Measurements from ENCODE around the gene NSUN3. TPM values are rescaled to one million over a fixed set of nuclear protein-coding genes. Genes with fewer than 3 reads are reported as not detected.
A peak's percentile ranks its signal among the peaks of the same experiment; 100 is the strongest.

NSUN3 gene
- total RNA-seq, 1 experiment from 2014 or later = 14.4 TPM

GRCh38 chr3:94114666-94115065 is 51.8 kb downstream of the NSUN3 start:
- in situ Hi-C loops (cut with HindIII; ENCODE audit: low pct_unique_long_range_greater_than_20kb, low sequenced_read_pairs) = no loop called here
- ChIA-PET POLR2A (interaction anchor here (0.6 kb wide), 1 partner anchor 35 kb away, joined by 3 read pairs; no protein-coding TSS in a partner anchor), CTCF (interaction anchor here (0.6 kb wide), 1 partner anchor 21 kb away, joined by 3 read pairs; no protein-coding TSS in a partner anchor)
- Histone ChIP-seq H3K9me3 (ENCODE audit: control insufficient read depth, insufficient read depth, low read depth, low read length) (no peaks in the 10 kb centered on the region), H3K36me3 (ENCODE audit: control insufficient read depth, insufficient read depth, low read length) (no peaks in the 10 kb centered on the region), H3K4me1 (ENCODE audit: control insufficient read depth, insufficient read depth, low read length) (no peaks in the 10 kb centered on the region), H3K4me3 (ENCODE audit: low read depth in 2 of 2, low read length in 2 of 2) (no peak overlapping the region), H3K27me3 (ENCODE audit: control insufficient read depth, insufficient read depth, low read length) (no peaks in the 10 kb centered on the region), H3K27ac (ENCODE audit: low read length) (no peak overlapping the region)
- intact Hi-C loops (cut with micrococcal nuclease; ENCODE audit: unreplicated experiment) = no loop called here
- ATAC-seq (no peak), DNase-seq (ENCODE audit: low read depth, low spot score) (no peak)
- no TSS peak for BruUV-seq (replicated peaks)
- TF ChIP-seq SIN3A (IDR thresholded peaks at IDR 0.05; ENCODE audit: borderline replicate concordance, insufficient read depth, low read depth, low read length) = no peak
- no peak for TF ChIP-seq POLR2AphosphoS5 (IDR thresholded peaks at IDR 0.05; ENCODE audit: low read depth, low read length)
- no peak for TF ChIP-seq CTCF (IDR thresholded peaks at IDR 0.05)
- TF ChIP-seq REST (IDR thresholded peaks at IDR 0.05; ENCODE audit: insufficient read depth in 1 of 2, low read depth in 2 of 2, low read length in 1 of 2) = no peak
- TF ChIP-seq TCF7L2 (IDR thresholded peaks at IDR 0.05; ENCODE audit: low read depth, low read length) = no peak

DNA sequence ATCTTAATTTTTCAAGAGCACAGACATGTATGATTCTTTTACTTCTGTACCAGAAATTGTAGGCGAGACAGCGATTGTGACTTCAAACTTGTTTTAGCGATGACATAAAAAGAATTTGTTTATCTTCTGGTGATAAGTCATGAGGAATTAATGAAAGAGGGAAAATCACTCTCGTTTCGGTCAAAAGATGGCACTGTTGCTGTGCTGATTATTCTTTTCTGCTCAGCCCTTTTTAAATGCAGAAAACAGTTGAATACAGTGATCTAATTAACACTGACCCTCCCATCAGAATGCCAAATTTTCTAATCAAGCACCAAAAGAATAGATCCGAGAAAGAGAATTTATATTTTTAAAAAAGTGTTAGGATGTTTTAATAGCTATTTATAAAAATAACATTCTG is 52.6 kb downstream of the NSUN3 start:
- in situ Hi-C loops (cut with HindIII; ENCODE audit: low pct_unique_long_range_greater_than_20kb, low sequenced_read_pairs) (no loop called here), intact Hi-C loops (cut with micrococcal nuclease; ENCODE audit: unreplicated experiment) (no loop called here)
- ATAC-seq (no peak), DNase-seq (ENCODE audit: low read depth, low spot score) (peak; percentile 17)
- Histone ChIP-seq H3K4me1 (ENCODE audit: control insufficient read depth, insufficient read depth, low read length) (no peaks in the 10 kb centered on the region), H3K27me3 (ENCODE audit: control insufficient read depth, insufficient read depth, low read length) (no peaks in the 10 kb centered on the region), H3K4me3 (ENCODE audit: low read depth in 2 of 2, low read length in 2 of 2) (no peak overlapping the region), H3K9me3 (ENCODE audit: control insufficient read depth, insufficient read depth, low read depth, low read length) (no peaks in the 10 kb centered on the region), H3K36me3 (ENCODE audit: control insufficient read depth, insufficient read depth, low read length) (no peaks in the 10 kb centered on the region), H3K27ac (ENCODE audit: low read length) (no peak overlapping the region)
- POLR2A ChIA-PET = no interaction called here
- CTCF ChIA-PET = interaction anchor here (0.6 kb wide), 1 partner anchor 20 kb away, joined by 3 read pairs; no protein-coding TSS in a partner anchor
- BruUV-seq (replicated peaks) = no TSS peak
- peak; percentile 60; the same call in 1 of the 2 replicates for TF ChIP-seq CTCF (IDR thresholded peaks at IDR 0.05)
- no peak for TF ChIP-seq TCF7L2 (IDR thresholded peaks at IDR 0.05; ENCODE audit: low read depth, low read length)
